Activated CD8-positive, alpha-beta T cell treated with anti-CD3 and anti-CD28 coated beads for 36 hours (primary cell): Measurements from ENCODE around the gene ITIH1. TPM values are rescaled to one million over a fixed set of nuclear protein-coding genes. Genes with fewer than 3 reads are reported as not detected.

Experiments used
- ATAC-seq: fragments of 200-7000 bp; cut with Tn5 transposase; one replicate; pipeline ENCODE4 v1.10.0; 2021; ENCODE audit warnings: mild to moderate bottlenecking, moderate library complexity
- CTCF ChIA-PET: fragments of 350-600 bp; sonication (Branson Sonifier 250); formaldehyde crosslinking; loops from one replicate; lab custom pipeline; 2021; ENCODE audit warnings: antibody characterized with exemption; lab: Charles Lee
- POLR2A ChIA-PET: fragments of 350-600 bp; sonication (Branson Sonifier 250); formaldehyde crosslinking; loops from one replicate; lab custom pipeline; 2021; ENCODE audit warnings: antibody characterized with exemption; lab: Charles Lee
- DNase-seq: peaks from one replicate; pipeline ENCODE4 v3.0.0-alpha.2; 2020
- H3K27ac Mint-ChIP-seq: one replicate; pipeline ENCODE4 v1.8.0; 2021; ENCODE audit warnings: mild to moderate bottlenecking, mixed read lengths
- H3K27me3 Mint-ChIP-seq: one replicate; pipeline ENCODE4 v1.8.0; 2021; ENCODE audit warnings: mixed read lengths
- H3K36me3 Mint-ChIP-seq: one replicate; pipeline ENCODE4 v1.8.0; 2021; ENCODE audit warnings: low read depth, mixed read lengths
- H3K4me1 Mint-ChIP-seq: one replicate; pipeline ENCODE4 v1.8.0; 2021; ENCODE audit warnings: low read depth, mixed read lengths
- H3K4me3 Mint-ChIP-seq: one replicate; pipeline ENCODE4 v1.8.0; 2021; ENCODE audit warnings: mild to moderate bottlenecking, moderate library complexity, mixed read lengths
- H3K9me3 Mint-ChIP-seq: one replicate; pipeline ENCODE4 v1.8.0; 2021; ENCODE audit warnings: mixed read lengths
- CTCF ChIP-seq: fragments of 200-600 bp; IDR thresholded peaks from one replicate; pipeline ENCODE4 v1.8.0; 2022; ENCODE audit warnings: antibody characterized with exemption, mild to moderate bottlenecking
- intact Hi-C: fragments of 100-400 bp; cut with micrococcal nuclease; formaldehyde crosslinking; loops from one replicate; pipeline ENCODE4 v1.10.0; 2022
- total RNA-seq, 2 experiments: library from RNA; stranded (reverse); gene quantifications; one replicate each; pipeline ENCODE4 v1.2.3, GENCODE V29; 2021

The ITIH1 gene
- total RNA-seq, 2 experiments from 2014 or later = not detected

GRCh38 chr3:52787246-52787645 is 9.8 kb downstream of the ITIH1 start:
- DNase-seq = no peak
- no peak for TF ChIP-seq CTCF
- H3K4me3 Mint-ChIP-seq = no peak overlapping the region
- H3K36me3 Mint-ChIP-seq = no peaks in the 10 kb centered on the region
- H3K27ac Mint-ChIP-seq = no peak overlapping the region
- no peaks in the 10 kb centered on the region for H3K4me1 Mint-ChIP-seq
- H3K9me3 Mint-ChIP-seq = no peaks in the 10 kb centered on the region
- ChIA-PET POLR2A (no interaction called here), CTCF (interaction anchor here (1.0 kb wide), 1 partner anchor 146 kb away, joined by 3 read pairs; no protein-coding TSS in a partner anchor)
- ATAC-seq = no peak
- H3K27me3 Mint-ChIP-seq = no peaks in the 10 kb centered on the region
- intact Hi-C loops = no loop called here

- Mint-ChIP-seq H3K4me3 (no peak overlapping the region), H3K36me3 (no peaks in the 10 kb centered on the region), H3K27ac (no peak overlapping the region), H3K4me1 (no peaks in the 10 kb centered on the region), H3K9me3 (no peaks in the 10 kb centered on the region), H3K27me3 (no peaks in the 10 kb centered on the region)
- ChIA-PET CTCF (interaction anchor here (1.0 kb wide), 1 partner anchor 145 kb away, joined by 3 read pairs; no protein-coding TSS in a partner anchor), POLR2A (no interaction called here)
- no peak for TF ChIP-seq CTCF
- no peak for DNase-seq
- ATAC-seq = no peak
- intact Hi-C loops = no loop called here
Observed at GRCh38 chr3:52787672-52788625, 10.6 kb downstream of the ITIH1 start.

GRCh38 chr3:52788890-52789745 is 11.7 kb downstream of the ITIH1 start:
- CTCF ChIA-PET = interaction anchor here (1.3 kb wide), 1 partner anchor 10 kb away, joined by 3 read pairs; no protein-coding TSS in a partner anchor
- DNase-seq = no peak
- ATAC-seq = no peak
- TF ChIP-seq CTCF = no peak
- Mint-ChIP-seq H3K27ac (no peak overlapping the region), H3K27me3 (no peaks in the 10 kb centered on the region), H3K9me3 (no peaks in the 10 kb centered on the region), H3K36me3 (no peaks in the 10 kb centered on the region), H3K4me1 (no peaks in the 10 kb centered on the region), H3K4me3 (no peak overlapping the region)
- POLR2A ChIA-PET = no interaction called here
- intact Hi-C loops = no loop called here

- H3K9me3 Mint-ChIP-seq = no peaks in the 10 kb centered on the region
- ATAC-seq = no peak
- intact Hi-C loops = no loop called here
- H3K4me3 Mint-ChIP-seq = no peak overlapping the region
- TF ChIP-seq CTCF = no peak
- no peak for DNase-seq
- H3K36me3 Mint-ChIP-seq = no peaks in the 10 kb centered on the region
- no peaks in the 10 kb centered on the region for H3K27me3 Mint-ChIP-seq
- no peaks in the 10 kb centered on the region for H3K4me1 Mint-ChIP-seq
- CTCF ChIA-PET = interaction anchor here (1.3 kb wide), 1 partner anchor 9 kb away, joined by 3 read pairs; no protein-coding TSS in a partner anchor
- no peak overlapping the region for H3K27ac Mint-ChIP-seq
- POLR2A ChIA-PET = no interaction called here
Observed at GRCh38 chr3:52789746-52790040, 12.3 kb downstream of the ITIH1 start.
